ENCODE measurements around the gene RAN. TPM values are rescaled to one million over a fixed set of nuclear protein-coding genes. Genes with fewer than 3 reads are reported as not detected.
A peak's percentile ranks its signal among the peaks of the same experiment; 100 is the strongest.

The RAN gene
- total RNA-seq, 1 experiment from 2014 or later: 1,968 TPM

DNA sequence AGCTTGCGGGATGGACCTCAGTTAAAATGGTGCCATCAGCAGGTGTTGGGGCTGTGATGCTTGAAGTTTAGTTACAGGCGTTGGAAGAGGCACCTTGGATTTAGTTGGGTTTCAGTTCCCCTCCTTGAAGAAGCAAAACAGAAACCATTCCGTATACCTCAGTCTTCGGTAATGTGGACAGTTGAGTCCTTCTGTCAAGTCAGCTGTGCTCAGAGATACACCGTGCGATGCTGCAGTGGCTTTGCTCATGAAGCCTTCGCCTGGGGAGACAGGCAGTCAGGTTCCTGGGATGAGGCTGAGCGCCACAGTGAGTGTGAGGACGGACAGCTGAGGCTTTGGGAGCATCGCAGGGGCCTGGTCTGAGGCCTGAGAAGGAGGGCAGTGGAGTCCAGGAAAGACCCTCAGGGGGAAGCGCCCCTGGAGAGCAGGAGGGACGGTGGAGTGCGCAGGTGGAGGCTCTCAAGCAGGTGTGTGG, 7.4 kb downstream of the RAN start:
- Histone ChIP-seq H3K79me1 (ENCODE audit: insufficient read depth, low read depth, low read length, poor library complexity, severe bottlenecking) (no peaks in the 10 kb centered on the region), H3K14ac (ENCODE audit: insufficient read depth, low read length) (no peak overlapping the region), H4K5ac (ENCODE audit: insufficient read length, low read depth, low read length) (peak overlapping the region; percentile 33), H3K18ac (ENCODE audit: insufficient read length, low read depth, low read length) (peak overlapping the region; percentile 41), H3K79me2 (ENCODE audit: insufficient read depth, low read length) (peaks cover 2% of the 10 kb centered on the region; the same call in 1 of the 2 replicates), H4K8ac (replicated peaks; ENCODE audit: insufficient read length, low read depth, low read length) (no peak overlapping the region), H3K4ac (ENCODE audit: low read depth, low read length) (no peak overlapping the region), H2BK20ac (ENCODE audit: low read depth, low read length, poor library complexity, severe bottlenecking) (no peak overlapping the region), H2AK5ac (ENCODE audit: insufficient read length, low read length) (no peak overlapping the region), H4K91ac (ENCODE audit: insufficient read length, low read depth, low read length) (no peak overlapping the region), H2BK15ac (ENCODE audit: low read depth, low read length) (no peak overlapping the region), H3K27ac (ENCODE audit: insufficient read length, low read depth, low read length) (no peak overlapping the region), H3K23me2 (ENCODE audit: insufficient read length, low read depth, low read length, poor library complexity, severe bottlenecking) (no peaks in the 10 kb centered on the region), H3K56ac (ENCODE audit: insufficient read length, low read depth, low read length) (no peak overlapping the region), H3K4me2 (ENCODE audit: insufficient read depth, insufficient read length, low read length) (no peak overlapping the region), H3K9me3 (ENCODE audit: control insufficient read depth, low read depth, low read length) (no peaks in the 10 kb centered on the region), H2BK5ac (ENCODE audit: insufficient read length, low read length) (no peak overlapping the region), H3K4me1 (ENCODE audit: insufficient read depth, low read length) (no peaks in the 10 kb centered on the region), H2AFZ (ENCODE audit: low read length) (no peak overlapping the region), H3T11ph (ENCODE audit: low read length) (no peak overlapping the region), H3K9ac (ENCODE audit: extremely low read depth, insufficient read length, low read length) (no peak overlapping the region), H2BK12ac (ENCODE audit: insufficient read length, low read depth, low read length) (no peak overlapping the region), H3K23ac (ENCODE audit: insufficient read length, low read depth, low read length) (no peak overlapping the region), H4K20me1 (ENCODE audit: control insufficient read depth, insufficient read depth, insufficient read length) (peaks cover 4% of the 10 kb centered on the region), H2BK120ac (ENCODE audit: low read depth, low read length, poor library complexity, severe bottlenecking) (no peak overlapping the region), H3K27me3 (ENCODE audit: insufficient read depth, low read length) (no peaks in the 10 kb centered on the region)
- no peak for DNase-seq
- no peak for TF ChIP-seq CTCF (conservative IDR thresholded peaks at IDR 0.05)
- Mint-ChIP-seq H3K36me3 (ENCODE audit: insufficient read depth in 1 of 3, low read depth in 3 of 3) (peaks cover 26 to 37% (median 34%) of the 10 kb centered on the region in 3 experiments; a peak in 6 of 7 replicates), H3K4me1 (peaks cover 39 to 44% of the 10 kb centered on the region in 2 experiments), H3K27me3 (ENCODE audit: low read depth) (no peaks in the 10 kb centered on the region; the same call in none of the 2 replicates), H3K9me3 (no peaks in the 10 kb centered on the region), H3K4me3 (no peak overlapping the region), H3K27ac (peak overlapping the region; percentile 6 to 87 (median 73); a peak in 5 of 7 replicates)
- WGBS (ENCODE audit: extremely low coverage, insufficient read length, low lambda C conversion rate): no CpG with 5 or more reads among the region's 13 CpGs
